GM21825 (cell line): ENCODE results near the gene RNF183.
A peak's percentile ranks its signal among the peaks of the same experiment; 100 is the strongest.
"Not testable (repeated sequence)": the region's sequence is repeated elsewhere in the genome, so short reads cannot be mapped to it uniquely, and the experiment has no call there.

ENCODE experiments used
- ATAC-seq: cut with Tn5 transposase; IDR thresholded peaks from one replicate; pipeline ENCODE4 v1.9.1; 2021; ENCODE audit warnings: mild to moderate bottlenecking, moderate library complexity; ENCODE audit not compliant: unreplicated experiment

Gene RNF183

DNA sequence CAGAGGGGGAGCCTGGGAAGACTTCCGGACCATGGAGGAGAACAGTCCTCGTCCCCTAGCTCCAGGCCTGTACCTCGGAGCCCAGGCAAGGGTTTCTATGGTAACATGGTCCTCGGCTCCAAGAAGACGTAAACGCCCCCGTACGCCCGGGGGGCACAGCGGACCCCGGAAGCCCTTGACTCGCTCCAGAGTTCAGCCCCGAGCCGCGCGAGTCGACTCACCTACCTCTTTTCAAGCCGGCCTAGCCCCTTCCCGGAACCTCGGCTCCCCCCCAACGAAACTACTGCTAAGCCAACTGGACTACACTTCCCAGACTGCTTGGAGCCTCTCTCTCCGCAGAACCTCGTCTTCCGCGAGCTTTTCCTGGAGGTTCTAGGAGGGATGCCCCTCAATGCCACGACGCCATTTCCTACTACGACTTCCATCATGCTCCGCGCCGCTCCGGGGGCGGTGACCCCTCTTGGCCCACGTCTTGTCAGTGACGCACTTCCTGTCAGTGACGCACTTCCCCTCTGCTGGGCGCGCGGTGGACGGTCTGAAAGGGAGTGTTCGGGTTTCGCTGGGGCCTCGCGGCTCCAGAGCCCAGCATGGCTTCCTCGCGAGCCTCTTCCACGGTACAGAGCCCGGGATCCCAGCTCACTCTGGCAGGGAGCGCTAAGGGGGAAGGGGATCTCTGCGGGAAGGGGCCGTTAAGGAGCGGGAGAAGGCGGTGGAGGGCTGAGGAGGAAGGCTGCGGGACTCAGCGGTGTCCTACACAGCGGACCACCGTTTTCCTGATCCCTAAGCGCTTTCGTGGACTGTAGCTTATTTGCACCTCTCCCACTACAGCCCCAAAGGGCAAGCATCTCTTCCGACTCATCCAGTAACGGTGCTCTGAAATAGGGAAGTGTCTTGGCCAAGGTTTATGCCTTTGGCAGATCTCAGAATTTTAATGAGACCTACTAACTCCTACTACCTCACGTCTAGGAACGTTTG is 27.7 kb downstream of the RNF183 start, which contains the start of the genes CDC26 and PRPF4:
Gene CDC26, minus strand, starts transcription at position 416 of the 975 bp plus-strand sequence. CDS start 3,065 bp downstream, outside the sequence.
Gene PRPF4, plus strand, starts transcription at position 502 of the 975 bp plus-strand sequence. Its CDS starts 86 bp downstream, at position 588.
- ATAC-seq: peak; percentile 97

- ATAC-seq: no peak
Measured at GRCh38 chr9:113274474-113275156, 28.6 kb downstream of the RNF183 start.

DNA sequence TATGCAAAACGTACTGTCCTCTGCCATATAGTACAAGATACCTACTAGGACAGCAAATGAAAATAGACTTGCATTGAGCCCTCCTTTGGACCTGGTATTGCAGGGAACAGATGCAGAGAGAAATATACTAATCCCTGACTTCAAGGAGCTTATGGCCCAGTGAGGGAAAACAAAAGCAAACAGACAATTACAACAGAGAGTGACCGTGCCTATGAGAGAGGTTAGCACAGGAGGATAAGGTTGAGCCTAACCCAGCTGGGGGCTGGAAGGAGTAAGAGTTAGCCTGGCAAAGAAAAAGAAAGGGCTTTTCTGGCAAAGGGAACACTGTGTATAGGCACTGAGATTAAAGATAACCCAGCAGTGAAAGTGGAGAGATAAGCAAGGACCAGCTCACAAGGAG is 33.3 kb downstream of the RNF183 start:
- no peak for ATAC-seq

DNA sequence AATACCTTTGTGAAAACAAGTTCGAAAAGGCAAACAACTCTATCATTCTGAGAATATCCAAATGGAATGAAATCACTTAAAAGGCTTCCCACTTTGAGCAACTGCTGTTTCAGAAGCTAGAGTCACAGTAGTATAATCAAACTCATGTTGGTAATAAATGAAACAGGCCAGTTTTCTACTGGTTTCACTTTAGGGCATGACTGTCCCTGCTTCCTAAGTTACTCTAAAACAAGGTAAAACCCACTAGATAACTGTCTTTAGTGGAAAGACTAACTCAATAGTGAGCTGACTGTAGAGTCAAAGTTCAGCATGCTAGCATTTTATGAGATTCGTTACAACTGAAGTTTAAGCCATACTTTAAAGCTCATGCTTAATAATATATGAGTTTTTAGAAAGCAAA is 33.8 kb downstream of the RNF183 start:
- no peak for ATAC-seq

- no peak for ATAC-seq
Measured at GRCh38 chr9:113267911-113268566, 35.1 kb downstream of the RNF183 start.

DNA sequence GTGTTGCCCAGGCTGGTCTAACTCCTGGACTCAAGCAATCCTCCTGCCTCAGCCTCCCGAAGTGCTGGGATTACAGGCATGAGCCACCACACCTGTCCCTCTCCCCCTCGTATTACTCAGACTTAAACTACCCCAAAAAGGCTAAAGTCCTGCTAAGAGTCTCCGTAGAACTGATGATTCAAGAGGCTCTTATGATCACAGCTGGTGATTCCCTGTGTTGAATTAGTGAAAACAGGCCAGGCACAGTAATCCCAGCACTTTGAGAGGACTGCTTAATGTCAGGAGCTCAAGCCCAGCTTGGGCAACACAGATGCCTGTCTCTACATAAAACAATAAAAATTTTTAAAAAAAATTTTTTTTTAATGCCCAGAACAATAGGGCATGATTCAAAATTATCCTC is 37.0 kb downstream of the RNF183 start:
- ATAC-seq: no peak

- no peak for ATAC-seq
Measured at GRCh38 chr9:113261917-113262671, 41.1 kb downstream of the RNF183 start.

DNA sequence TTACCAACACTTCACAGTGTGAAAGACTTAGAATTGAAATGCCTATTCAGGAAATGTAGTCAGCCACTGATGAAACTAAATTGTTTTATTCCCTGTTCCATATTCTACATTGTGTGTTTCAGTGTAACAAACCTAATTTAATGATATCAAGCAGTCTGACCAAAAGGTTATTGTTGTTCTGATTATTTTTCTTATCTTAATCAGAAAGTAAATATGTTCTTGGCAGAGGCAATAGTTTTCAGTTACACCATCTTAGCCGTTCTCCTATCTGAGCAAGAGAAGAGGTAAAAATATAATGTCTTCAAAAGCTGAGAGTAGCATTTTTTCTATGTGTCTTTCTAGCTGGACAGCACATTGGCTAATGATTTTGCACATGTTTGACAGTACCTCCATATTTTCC is 44.9 kb downstream of the RNF183 start:
- ATAC-seq: no peak

DNA sequence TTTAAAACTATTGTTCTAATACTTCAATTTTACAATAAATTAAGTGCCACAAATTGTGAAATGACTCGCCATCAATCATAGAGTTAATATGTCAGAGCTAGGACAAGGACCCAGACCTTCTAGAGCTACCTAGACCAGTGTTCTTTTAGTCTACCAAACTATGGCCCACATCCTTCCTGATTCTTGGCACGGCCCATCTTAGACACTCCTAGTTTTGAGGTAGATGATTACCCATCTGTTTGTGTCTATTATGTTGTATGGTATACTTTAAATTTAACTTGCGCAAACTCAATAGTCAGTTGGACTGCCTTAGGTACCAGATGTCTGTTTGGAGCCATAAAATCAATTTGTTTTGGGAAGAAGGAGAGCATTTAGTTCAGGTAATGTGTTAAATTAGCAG is 45.3 kb downstream of the RNF183 start:
- ATAC-seq: no peak

DNA sequence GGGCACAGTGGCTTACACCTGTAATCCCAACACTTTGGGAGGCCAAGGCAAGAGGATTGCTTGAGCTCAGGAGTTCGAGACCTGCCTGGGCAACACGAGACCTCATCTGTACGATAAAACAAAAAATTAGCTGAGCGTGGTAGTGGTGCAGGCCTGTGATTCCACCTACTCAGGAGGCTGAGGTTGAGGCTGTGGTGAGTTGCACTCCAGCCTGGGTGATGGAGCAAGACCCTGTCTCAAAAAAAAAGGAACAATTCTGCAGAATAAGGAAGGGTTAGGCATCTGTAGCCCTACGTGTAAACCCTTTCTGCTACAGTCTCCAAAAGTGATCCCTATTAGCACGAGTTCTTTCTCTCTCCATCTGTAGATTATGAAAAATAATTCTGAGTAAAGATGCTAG is 47.7 kb downstream of the RNF183 start:
- ATAC-seq: no peak

DNA sequence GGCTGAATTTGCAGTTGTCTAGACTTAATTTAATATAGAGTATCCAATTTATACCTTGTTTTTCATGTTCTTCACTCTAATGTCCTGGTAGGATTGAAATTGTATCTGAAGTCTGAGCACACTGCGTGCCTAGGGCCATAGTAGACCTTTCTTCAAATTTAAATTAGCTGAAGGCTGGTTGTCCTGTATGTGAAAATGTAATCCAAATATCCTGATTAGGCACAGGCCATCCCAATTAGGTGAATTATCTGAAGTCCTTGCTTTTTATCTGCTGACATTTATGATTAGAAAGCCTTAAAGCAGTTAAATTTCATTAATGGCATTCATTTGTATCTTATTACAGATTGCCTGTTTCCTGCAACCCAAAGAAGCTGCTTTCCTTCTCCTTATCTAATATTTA is 48.2 kb downstream of the RNF183 start:
- no peak for ATAC-seq

DNA sequence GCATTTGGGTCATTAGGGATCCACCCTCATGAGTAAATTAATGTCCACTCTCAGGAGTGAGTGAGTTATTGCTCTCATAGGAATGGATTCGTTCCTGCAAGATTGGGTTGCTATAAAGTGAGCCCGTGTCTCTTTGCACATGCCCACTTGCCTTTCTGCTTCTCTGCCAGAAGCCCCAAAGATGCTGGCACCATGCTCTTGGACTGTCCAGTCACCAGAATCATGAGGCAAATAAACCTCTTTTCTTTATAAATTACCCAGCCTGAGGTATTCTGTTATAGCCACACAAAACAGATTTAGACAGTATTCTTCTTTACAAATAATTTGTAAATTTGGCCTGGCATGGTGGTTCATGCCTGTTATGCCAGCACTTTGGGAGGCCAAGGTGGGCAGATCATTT is 52.4 kb downstream of the RNF183 start:
- no peak for ATAC-seq

GRCh38 chr9:113249661-113250060 is 53.5 kb downstream of the RNF183 start:
- ATAC-seq: not testable (repeated sequence)

- no peak for ATAC-seq
Measured at GRCh38 chr9:113247640-113248039, 55.5 kb downstream of the RNF183 start.
